GM12878 (cell line): ENCODE results near the gene MYOCD. TPM values are rescaled to one million over a fixed set of nuclear protein-coding genes. Genes with fewer than 3 reads are reported as not detected.

Source experiments
- ATAC-seq: fragments of 200-7000 bp; cut with Tn5 transposase; 3 replicates; pipeline ENCODE4 v1.9.1; 2020; ENCODE audit warnings: mild to moderate bottlenecking, moderate library complexity
- BruUV-seq: library from RNA; stranded (reverse); fragments of 400-500 nt; replicated peaks from 2 replicates; lab custom pipeline; 2021; lab: Mats Ljungman, UMichigan
- CTCF ChIA-PET: fragments of 300-600 bp; sonication (Branson Sonifier 250); formaldehyde crosslinking; extraction: SDS; loops from one replicate; lab custom pipeline; 2021; ENCODE audit warnings: inconsistent platforms; lab: Yijun Ruan, JAX
- POLR2A ChIA-PET: fragments of 350-600 bp; formaldehyde crosslinking; extraction: SDS; loops from one replicate; lab custom pipeline; 2021; ENCODE audit warnings: inconsistent platforms; lab: Charles Lee
- RAD21 ChIA-PET: fragments of 300-600 bp; sonication (Branson Sonifier 250); formaldehyde crosslinking; loops from one replicate; lab custom pipeline; 2023; ENCODE audit warnings: antibody characterized with exemption; ENCODE audit not compliant: unreplicated experiment; lab: Charles Lee
- SMC1A ChIA-PET: fragments of 300-600 bp; sonication (Branson Sonifier 250); formaldehyde crosslinking; loops from one replicate; lab custom pipeline; 2023; ENCODE audit not compliant: unreplicated experiment, uncharacterized antibody; lab: Charles Lee
- DNase-seq: peaks from one replicate; pipeline ENCODE4 v3.0.0-alpha.2; 2011; ENCODE audit warnings: low read depth, low spot score
- FAIRE-seq: peaks from 3 replicates; lab custom pipeline; 2011; peaks lifted over from hg19 to GRCh38; lab: Jason Lieb, UNC
- H2AFZ ChIP-seq: 2 replicates; pipeline ENCODE4 v1.6.0; 2011; ENCODE audit warnings: low read depth, low read length, control low read depth; ENCODE audit not compliant: control insufficient read depth
- H3K27ac ChIP-seq: 2 replicates; pipeline ENCODE4 v1.5.1; 2011; ENCODE audit warnings: control low read depth; ENCODE audit not compliant: control insufficient read depth, insufficient read depth
- H3K27me3 ChIP-seq, 2 experiments: replicated peaks in 1 of 2; 2 replicates each; pipeline versions ENCODE4 v1.6.0 to v1.6.1; 2011; ENCODE audit warnings: low read length in 1 of 2; ENCODE audit not compliant: control insufficient read depth in 2 of 2, insufficient read depth in 2 of 2
- H3K36me3 ChIP-seq, 2 experiments: 2 replicates each; pipeline ENCODE4 v1.5.1; 2011; ENCODE audit warnings: low read length in 1 of 2; ENCODE audit not compliant: control insufficient read depth in 2 of 2, insufficient read depth in 2 of 2
- H3K4me1 ChIP-seq: 2 replicates; pipeline ENCODE4 v1.6.1; 2011; ENCODE audit warnings: mild to moderate bottlenecking, low read length, moderate library complexity, mixed read lengths; ENCODE audit not compliant: control insufficient read depth, insufficient read depth
- H3K4me2 ChIP-seq: 2 replicates; pipeline ENCODE4 v1.6.0; 2011; ENCODE audit warnings: control low read depth; ENCODE audit not compliant: control insufficient read depth, insufficient read depth
- H3K4me3 ChIP-seq: fragments of 200-600 bp; sonication (generic); 2 replicates; pipeline ENCODE4 v1.5.1; 2016
- H3K79me2 ChIP-seq: 2 replicates; pipeline ENCODE4 v1.6.0; 2011; ENCODE audit warnings: low read length; ENCODE audit not compliant: control insufficient read depth, insufficient read depth
- H3K9ac ChIP-seq: 2 replicates; pipeline ENCODE4 v1.8.0; 2011; ENCODE audit warnings: low read length, control low read depth, mixed read lengths; ENCODE audit not compliant: control insufficient read depth, insufficient read depth
- H3K9me3 ChIP-seq: replicated peaks from 3 replicates; pipeline ENCODE4 v1.5.1; 2011; ENCODE audit warnings: mild to moderate bottlenecking, low read length; ENCODE audit not compliant: control insufficient read depth, insufficient read depth
- H4K20me1 ChIP-seq: 2 replicates; pipeline ENCODE4 v1.6.0; 2011; ENCODE audit not compliant: control insufficient read depth, insufficient read depth
- EED ChIP-seq: sonication (generic); IDR thresholded peaks from 2 replicates; pipeline ENCODE4 v1.6.1; 2016; ENCODE audit warnings: antibody characterized with exemption, low read depth
- EP300 ChIP-seq, 2 experiments: fragments of 150-350 bp in 1 of 2; IDR thresholded peaks; 2 replicates each; pipeline ENCODE4 v1.6.1; 2011 to 2012; ENCODE audit warnings: low read depth in 2 of 2, low read length in 2 of 2, borderline replicate concordance in 1 of 2, improper control_type of control experiment in 1 of 2, inconsistent platforms in 1 of 2; ENCODE audit not compliant: control insufficient read depth in 1 of 2
- GATAD2B ChIP-seq: fragments of 450-650 bp; conservative IDR thresholded peaks from 2 replicates; pipeline ENCODE4 v1.6.1; 2017; ENCODE audit warnings: low read depth, mild to moderate bottlenecking, moderate library complexity
- RUNX3 ChIP-seq: IDR thresholded peaks from 2 replicates; pipeline ENCODE4 v1.6.1; 2012; ENCODE audit warnings: low read length, inconsistent platforms
- SIN3A ChIP-seq: IDR thresholded peaks from 2 replicates; pipeline ENCODE4 v1.6.1; 2012; ENCODE audit warnings: low read depth, low read length, improper control_type of control experiment
- STAT1 ChIP-seq: fragments of 450-650 bp; conservative IDR thresholded peaks from 2 replicates; pipeline ENCODE4 v1.6.1; 2014; ENCODE audit warnings: antibody characterized with exemption, mild to moderate bottlenecking
- YBX1 ChIP-seq: fragments of 450-650 bp; IDR thresholded peaks from 2 replicates; pipeline ENCODE4 v1.6.1; 2016; ENCODE audit warnings: antibody characterized with exemption
- ZNF274 ChIP-seq: IDR thresholded peaks from one replicate; pipeline ENCODE4 v1.8.0; 2011; ENCODE audit not compliant: insufficient read length, insufficient read depth
- WGBS: methylation state at CpG from one replicate; pipeline ENCODE4 v1.1.6; 2016; ENCODE audit warnings: low lambda C conversion rate; ENCODE audit not compliant: insufficient replicate concordance, insufficient coverage; ENCODE audit errors: missing lambda C conversion rate; 5-methylcytosine and 5-hydroxymethylcytosine counted together
- in situ Hi-C: fragments of 300-500 bp; cut with MboI; formaldehyde crosslinking; loops from 9 replicates; pipeline ENCODE4 v1.14.3; 2018; ENCODE audit warnings: mixed read lengths
- intact Hi-C: fragments of 100-400 bp; cut with micrococcal nuclease; formaldehyde crosslinking; loops from one replicate; pipeline ENCODE4 v1.14.2; 2022; ENCODE audit not compliant: unreplicated experiment
- polyA plus RNA-seq, 11 experiments: library from polyadenylated mRNA; depleted of rRNA in 4 of 11; unstranded in 6 of 11; stranded (reverse) in 5 of 11; fragments of >200 nt; fragmentation: Nextera tagmentation in 4 of 11; fragmentation: Illumina TruSeq in 1 of 11; extraction: Ambion mirVana in 4 of 11; extraction: Trizol in 1 of 11; gene quantifications; 1 replicate in 1 of 11; 2 replicates in 10 of 11; pipeline versions ENCODE4 v1.2.1 to v1.2.3, GENCODE V29; 2011 to 2016; ENCODE audit warnings: inconsistent platforms in 2 of 11, missing spikeins in 2 of 11, low read depth in 1 of 11
- total RNA-seq, 4 experiments: library from RNA; depleted of rRNA in 3 of 4; stranded (reverse); fragments of >200 nt in 3 of 4; fragmentation: Illumina TruSeq in 1 of 4; extraction: Trizol in 1 of 4; gene quantifications; 2 replicates each; pipeline versions ENCODE4 v1.2.1 to v1.2.3, GENCODE V29; 2013 to 2021
- TF ChIP-seq, protein P1 (sequence below): fragments of 450-650 bp; IDR thresholded peaks from 2 replicates; pipeline ENCODE4 v1.6.1; 2017; ENCODE audit warnings: low read depth, mild to moderate bottlenecking, moderate library complexity
- TF ChIP-seq, protein P2 (sequence below): fragments of 450-650 bp; formaldehyde crosslinking; IDR thresholded peaks from 2 replicates; pipeline ENCODE4 v1.5.0; 2022; ENCODE audit warnings: mild to moderate bottlenecking, missing genetic modification characterization
- TF ChIP-seq, protein P3 (sequence below), 3 experiments: IDR thresholded peaks in 2 of 3; conservative IDR thresholded peaks in 1 of 3; 2 replicates each; pipeline ENCODE4 v1.5.1; 2011; ENCODE audit warnings: low read depth in 3 of 3, low read length in 3 of 3, mild to moderate bottlenecking in 3 of 3, control low read depth in 2 of 3, moderate library complexity in 2 of 3, inconsistent platforms in 1 of 3, mixed read lengths in 1 of 3; ENCODE audit not compliant: control insufficient read depth in 2 of 3, insufficient read depth in 1 of 3; ENCODE audit errors: extremely low read depth in 1 of 3
- TF ChIP-seq, protein P4 (sequence below): fragments of 450-650 bp; formaldehyde crosslinking; IDR thresholded peaks from 2 replicates; pipeline ENCODE4 v1.4.0; 2020; ENCODE audit warnings: mild to moderate bottlenecking, moderate library complexity

The MYOCD gene
- total and polyA plus RNA-seq, 10 of the 15 experiments (the other 5 are each of a cell fraction or from before 2014, with no cell fraction given): not detected

DNA sequence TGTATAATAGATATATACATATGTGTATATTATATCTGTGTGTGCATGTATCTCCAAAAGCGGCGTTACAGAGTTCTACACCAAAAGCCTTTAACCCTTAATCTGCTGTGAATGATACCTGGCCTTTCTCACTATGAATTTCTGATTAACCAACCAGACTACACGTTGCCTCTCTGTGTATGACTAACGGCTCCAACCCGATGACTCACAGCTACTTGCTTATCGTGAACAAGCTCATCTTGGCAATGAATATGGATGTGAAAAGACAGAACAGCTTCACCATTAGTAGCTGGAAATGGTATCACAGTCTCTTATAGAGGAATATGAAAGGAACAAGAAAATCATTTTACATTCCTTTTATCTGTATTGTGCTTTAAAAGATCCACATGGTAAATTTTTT is 99.9 kb downstream of the MYOCD start:
- no TSS peak for BruUV-seq
- H3K27ac ChIP-seq: no peak overlapping the region
- no peaks in the 10 kb centered on the region; a peak in 1 of 4 replicates for H3K27me3 ChIP-seq
- ChIA-PET SMC1A (interaction anchor here (0.6 kb wide), 1 partner anchor 1222 kb away, joined by 3 read pairs; no protein-coding TSS in a partner anchor), POLR2A (no interaction called here), RAD21 (no interaction called here), CTCF (interaction anchor here (0.7 kb wide), 1 partner anchor 11 kb away, joined by 3 read pairs; no protein-coding TSS in a partner anchor)
- WGBS: 0% methylated on average over 6 of the region's 6 CpGs
- no peak overlapping the region for H2AFZ ChIP-seq
- H3K4me1 ChIP-seq: no peaks in the 10 kb centered on the region
- H3K4me2 ChIP-seq: no peak overlapping the region
- H3K79me2 ChIP-seq: no peaks in the 10 kb centered on the region
- FAIRE-seq (no peak), DNase-seq (no peak), ATAC-seq (no peak)
- no peak overlapping the region for H3K9ac ChIP-seq
- no peaks in the 10 kb centered on the region for H3K9me3 ChIP-seq
- no peaks in the 10 kb centered on the region for H3K36me3 ChIP-seq
- in situ Hi-C loops: loop anchor here (25.0 kb wide), 1 partner anchor 1478 kb away; no protein-coding TSS in a partner anchor
- intact Hi-C loops: no loop called here
- H3K4me3 ChIP-seq: no peak overlapping the region
- TF ChIP-seq ZNF274: no peak
- TF ChIP-seq EP300 (IDR thresholded peaks at IDR 0.05; ENCODE audit: borderline replicate concordance in 1 of 2, control insufficient read depth in 1 of 2, low read depth in 2 of 2, low read length in 2 of 2): no peak
- TF ChIP-seq GATAD2B: no peak
- TF ChIP-seq STAT1: no peak
- TF ChIP-seq SIN3A: no peak
- no peak for TF ChIP-seq YBX1
- TF ChIP-seq, protein P1, sequence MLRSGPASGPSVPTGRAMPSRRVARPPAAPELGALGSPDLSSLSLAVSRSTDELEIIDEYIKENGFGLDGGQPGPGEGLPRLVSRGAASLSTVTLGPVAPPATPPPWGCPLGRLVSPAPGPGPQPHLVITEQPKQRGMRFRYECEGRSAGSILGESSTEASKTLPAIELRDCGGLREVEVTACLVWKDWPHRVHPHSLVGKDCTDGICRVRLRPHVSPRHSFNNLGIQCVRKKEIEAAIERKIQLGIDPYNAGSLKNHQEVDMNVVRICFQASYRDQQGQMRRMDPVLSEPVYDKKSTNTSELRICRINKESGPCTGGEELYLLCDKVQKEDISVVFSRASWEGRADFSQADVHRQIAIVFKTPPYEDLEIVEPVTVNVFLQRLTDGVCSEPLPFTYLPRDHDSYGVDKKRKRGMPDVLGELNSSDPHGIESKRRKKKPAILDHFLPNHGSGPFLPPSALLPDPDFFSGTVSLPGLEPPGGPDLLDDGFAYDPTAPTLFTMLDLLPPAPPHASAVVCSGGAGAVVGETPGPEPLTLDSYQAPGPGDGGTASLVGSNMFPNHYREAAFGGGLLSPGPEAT: no peak
- no peak for TF ChIP-seq EED
- TF ChIP-seq, protein P2, sequence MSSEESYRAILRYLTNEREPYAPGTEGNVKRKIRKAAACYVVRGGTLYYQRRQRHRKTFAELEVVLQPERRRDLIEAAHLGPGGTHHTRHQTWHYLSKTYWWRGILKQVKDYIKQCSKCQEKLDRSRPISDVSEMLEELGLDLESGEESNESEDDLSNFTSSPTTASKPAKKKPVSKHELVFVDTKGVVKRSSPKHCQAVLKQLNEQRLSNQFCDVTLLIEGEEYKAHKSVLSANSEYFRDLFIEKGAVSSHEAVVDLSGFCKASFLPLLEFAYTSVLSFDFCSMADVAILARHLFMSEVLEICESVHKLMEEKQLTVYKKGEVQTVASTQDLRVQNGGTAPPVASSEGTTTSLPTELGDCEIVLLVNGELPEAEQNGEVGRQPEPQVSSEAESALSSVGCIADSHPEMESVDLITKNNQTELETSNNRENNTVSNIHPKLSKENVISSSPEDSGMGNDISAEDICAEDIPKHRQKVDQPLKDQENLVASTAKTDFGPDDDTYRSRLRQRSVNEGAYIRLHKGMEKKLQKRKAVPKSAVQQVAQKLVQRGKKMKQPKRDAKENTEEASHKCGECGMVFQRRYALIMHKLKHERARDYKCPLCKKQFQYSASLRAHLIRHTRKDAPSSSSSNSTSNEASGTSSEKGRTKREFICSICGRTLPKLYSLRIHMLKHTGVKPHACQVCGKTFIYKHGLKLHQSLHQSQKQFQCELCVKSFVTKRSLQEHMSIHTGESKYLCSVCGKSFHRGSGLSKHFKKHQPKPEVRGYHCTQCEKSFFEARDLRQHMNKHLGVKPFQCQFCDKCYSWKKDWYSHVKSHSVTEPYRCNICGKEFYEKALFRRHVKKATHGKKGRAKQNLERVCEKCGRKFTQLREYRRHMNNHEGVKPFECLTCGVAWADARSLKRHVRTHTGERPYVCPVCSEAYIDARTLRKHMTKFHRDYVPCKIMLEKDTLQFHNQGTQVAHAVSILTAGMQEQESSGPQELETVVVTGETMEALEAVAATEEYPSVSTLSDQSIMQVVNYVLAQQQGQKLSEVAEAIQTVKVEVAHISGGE (CRISPR knock-in tag): no peak
- no peak for TF ChIP-seq RUNX3
- TF ChIP-seq, protein P3, sequence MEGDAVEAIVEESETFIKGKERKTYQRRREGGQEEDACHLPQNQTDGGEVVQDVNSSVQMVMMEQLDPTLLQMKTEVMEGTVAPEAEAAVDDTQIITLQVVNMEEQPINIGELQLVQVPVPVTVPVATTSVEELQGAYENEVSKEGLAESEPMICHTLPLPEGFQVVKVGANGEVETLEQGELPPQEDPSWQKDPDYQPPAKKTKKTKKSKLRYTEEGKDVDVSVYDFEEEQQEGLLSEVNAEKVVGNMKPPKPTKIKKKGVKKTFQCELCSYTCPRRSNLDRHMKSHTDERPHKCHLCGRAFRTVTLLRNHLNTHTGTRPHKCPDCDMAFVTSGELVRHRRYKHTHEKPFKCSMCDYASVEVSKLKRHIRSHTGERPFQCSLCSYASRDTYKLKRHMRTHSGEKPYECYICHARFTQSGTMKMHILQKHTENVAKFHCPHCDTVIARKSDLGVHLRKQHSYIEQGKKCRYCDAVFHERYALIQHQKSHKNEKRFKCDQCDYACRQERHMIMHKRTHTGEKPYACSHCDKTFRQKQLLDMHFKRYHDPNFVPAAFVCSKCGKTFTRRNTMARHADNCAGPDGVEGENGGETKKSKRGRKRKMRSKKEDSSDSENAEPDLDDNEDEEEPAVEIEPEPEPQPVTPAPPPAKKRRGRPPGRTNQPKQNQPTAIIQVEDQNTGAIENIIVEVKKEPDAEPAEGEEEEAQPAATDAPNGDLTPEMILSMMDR (IDR thresholded peaks at IDR 0.05 in 2 of 3, conservative IDR thresholded peaks at IDR 0.05 in 1 of 3; ENCODE audit: control insufficient read depth in 2 of 3, extremely low read depth in 1 of 3, insufficient read depth in 1 of 3, low read depth in 3 of 3, low read length in 3 of 3): no peak
- TF ChIP-seq, protein P4, sequence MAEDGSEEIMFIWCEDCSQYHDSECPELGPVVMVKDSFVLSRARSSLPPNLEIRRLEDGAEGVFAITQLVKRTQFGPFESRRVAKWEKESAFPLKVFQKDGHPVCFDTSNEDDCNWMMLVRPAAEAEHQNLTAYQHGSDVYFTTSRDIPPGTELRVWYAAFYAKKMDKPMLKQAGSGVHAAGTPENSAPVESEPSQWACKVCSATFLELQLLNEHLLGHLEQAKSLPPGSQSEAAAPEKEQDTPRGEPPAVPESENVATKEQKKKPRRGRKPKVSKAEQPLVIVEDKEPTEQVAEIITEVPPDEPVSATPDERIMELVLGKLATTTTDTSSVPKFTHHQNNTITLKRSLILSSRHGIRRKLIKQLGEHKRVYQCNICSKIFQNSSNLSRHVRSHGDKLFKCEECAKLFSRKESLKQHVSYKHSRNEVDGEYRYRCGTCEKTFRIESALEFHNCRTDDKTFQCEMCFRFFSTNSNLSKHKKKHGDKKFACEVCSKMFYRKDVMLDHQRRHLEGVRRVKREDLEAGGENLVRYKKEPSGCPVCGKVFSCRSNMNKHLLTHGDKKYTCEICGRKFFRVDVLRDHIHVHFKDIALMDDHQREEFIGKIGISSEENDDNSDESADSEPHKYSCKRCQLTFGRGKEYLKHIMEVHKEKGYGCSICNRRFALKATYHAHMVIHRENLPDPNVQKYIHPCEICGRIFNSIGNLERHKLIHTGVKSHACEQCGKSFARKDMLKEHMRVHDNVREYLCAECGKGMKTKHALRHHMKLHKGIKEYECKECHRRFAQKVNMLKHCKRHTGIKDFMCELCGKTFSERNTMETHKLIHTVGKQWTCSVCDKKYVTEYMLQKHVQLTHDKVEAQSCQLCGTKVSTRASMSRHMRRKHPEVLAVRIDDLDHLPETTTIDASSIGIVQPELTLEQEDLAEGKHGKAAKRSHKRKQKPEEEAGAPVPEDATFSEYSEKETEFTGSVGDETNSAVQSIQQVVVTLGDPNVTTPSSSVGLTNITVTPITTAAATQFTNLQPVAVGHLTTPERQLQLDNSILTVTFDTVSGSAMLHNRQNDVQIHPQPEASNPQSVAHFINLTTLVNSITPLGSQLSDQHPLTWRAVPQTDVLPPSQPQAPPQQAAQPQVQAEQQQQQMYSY (CRISPR knock-in tag): no peak
- no peaks in the 10 kb centered on the region for H4K20me1 ChIP-seq
